HG03565 (cell line): Measurements from ENCODE around the gene TEKT1.
"Not testable (repeated sequence)": the region's sequence is repeated elsewhere in the genome, so short reads cannot be mapped to it uniquely, and the experiment has no call there.

ENCODE experiments used
- ATAC-seq: cut with Tn5 transposase; IDR thresholded peaks from one replicate; pipeline ENCODE4 v1.9.1; 2021; ENCODE audit warnings: mild to moderate bottlenecking, moderate library complexity; ENCODE audit not compliant: unreplicated experiment

Gene TEKT1

DNA sequence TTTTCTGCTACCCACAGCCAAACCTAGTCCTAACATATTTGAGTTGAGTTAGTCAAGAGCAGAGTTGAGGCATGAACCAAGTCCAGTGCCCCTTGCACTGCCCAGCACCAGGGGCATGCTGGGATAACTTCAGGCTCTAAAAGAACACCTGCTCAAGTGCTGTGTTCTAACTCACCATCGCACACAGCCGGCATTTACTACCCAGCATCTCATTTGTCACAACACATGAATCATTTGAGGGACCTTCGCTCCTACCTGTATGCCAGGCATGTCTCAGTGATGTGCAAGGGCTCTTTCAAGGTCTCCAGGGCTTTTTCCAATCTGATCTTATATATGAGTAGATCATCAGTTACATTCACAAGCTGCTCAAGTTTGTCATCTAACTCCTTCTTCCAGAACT lies 12.6 kb downstream of the TEKT1 start:
- ATAC-seq, result no peak

DNA sequence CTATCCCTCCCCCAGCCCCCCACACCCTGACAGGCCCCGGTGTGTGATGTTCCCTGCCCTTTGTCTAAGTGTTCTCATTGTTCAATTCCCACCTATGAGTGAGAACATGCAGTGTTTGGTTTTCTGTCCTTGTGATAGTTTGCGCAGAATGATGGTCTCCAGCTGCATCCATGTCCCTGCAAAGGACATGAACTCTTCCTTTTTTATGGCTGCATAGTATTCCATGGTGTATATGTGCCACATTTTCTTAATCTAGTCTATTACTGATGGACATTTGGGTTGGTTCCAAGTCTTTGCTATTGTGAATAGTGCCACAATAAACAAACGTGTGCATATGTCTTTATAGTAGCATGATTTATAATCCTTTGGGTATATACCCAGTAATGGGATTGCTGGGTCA lies 15.2 kb downstream of the TEKT1 start:
- not testable (repeated sequence) for ATAC-seq

DNA sequence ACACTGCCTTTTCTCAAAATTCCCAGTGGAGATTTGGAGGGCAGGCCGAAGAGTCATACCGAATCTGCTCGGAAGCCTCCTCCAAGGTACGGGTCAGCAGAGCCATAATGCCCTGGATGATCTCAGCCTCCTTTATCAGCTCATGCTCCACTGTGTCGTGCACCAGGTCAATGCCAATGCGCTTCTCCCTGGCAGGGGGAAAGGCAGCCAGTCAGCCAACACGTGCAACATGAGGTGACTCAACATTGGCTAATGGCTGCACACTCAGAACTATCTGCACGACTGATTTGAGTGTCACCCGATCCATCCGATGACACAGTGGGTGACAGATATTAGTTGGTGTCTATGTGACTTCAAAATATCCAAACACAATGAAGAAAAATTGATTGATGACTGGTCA lies 15.8 kb downstream of the TEKT1 start:
- ATAC-seq, result no peak

DNA sequence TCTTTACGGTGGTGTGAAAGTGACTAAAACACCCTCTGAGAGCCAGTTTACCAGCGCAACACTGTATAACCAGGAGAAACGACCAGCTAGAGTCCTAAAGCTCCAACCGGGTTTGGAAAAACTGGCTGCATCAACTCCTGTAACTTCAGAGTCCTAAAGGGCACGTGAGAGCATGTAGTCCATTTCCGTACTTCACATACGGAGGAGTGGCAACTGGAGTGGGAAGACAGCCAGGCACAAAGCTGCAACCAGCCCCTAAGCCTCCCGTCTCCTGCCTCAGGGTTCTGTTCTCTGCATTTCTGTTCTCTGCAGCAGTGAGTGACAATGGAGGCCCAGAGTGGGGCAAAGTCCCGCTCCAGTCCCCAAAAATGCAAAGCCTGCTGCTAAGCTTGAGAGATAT lies 19.2 kb downstream of the TEKT1 start:
- no peak for ATAC-seq

DNA sequence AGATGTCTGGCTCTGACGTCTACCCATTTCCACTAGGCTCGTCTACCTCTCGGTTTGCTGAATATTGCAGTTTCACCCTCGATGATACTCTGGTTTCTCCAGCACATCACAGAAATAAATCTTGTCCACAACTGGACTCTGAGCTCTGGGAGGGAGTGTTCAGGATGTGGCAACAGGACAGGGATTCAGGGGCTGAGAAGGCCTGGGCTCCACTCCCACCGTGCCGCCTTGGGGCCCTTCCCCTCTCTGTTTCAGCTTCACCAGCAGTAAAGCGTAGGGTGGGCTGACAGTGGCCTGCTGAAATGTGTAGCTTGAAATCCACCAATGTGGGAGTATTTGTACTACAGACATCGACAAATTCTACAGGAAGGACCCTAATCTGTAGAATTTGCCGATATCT lies 20.0 kb downstream of the TEKT1 start:
- no peak for ATAC-seq

DNA sequence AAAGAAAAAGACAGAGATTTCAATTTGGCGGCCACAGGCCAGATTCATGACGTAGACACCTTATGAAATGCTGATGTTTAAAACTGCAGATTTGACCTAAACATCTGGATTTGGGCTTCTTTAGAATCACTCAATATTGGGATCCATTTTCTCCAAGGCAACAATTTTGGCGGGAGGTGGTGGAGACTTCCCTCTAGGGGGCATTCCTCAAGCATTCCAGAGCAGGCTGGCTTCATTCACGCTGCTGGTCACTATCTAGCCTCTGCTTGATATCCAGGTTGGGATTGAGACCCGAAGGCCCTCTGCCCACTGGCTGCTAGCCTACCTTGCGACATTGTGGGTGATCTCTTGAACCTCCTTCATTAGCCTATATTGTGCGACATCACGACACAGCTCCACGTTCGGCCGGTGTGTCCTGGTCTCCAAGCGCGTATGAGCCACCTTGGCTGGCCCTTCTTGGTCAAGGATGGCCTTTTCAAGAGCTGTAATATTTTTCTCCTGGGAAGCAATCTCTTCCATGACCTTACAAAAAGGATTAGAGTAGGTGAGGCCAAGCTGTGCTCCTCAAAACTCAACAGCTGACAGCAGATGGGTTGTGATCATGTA lies 31.0 kb downstream of the TEKT1 start:
- no peak for ATAC-seq

DNA sequence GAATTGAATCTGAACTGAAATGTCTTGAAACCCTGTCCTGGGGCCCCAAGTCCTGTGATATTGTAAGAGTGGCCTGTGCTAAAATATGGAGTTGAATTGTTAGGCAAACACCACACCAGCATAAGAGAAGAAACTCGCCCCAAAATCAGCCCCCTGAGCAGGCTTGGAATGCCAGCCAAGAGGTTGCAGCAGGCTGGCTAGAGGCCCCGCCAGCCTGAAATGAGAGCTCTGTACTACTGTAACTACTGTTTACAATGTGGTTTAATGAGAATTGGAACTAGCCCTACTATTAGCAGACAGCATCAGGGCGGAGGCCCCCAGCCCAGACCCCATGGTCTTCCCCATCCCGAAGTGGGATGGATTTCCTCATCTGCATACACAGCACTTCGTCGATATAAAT lies 31.8 kb downstream of the TEKT1 start:
- ATAC-seq, result no peak

DNA sequence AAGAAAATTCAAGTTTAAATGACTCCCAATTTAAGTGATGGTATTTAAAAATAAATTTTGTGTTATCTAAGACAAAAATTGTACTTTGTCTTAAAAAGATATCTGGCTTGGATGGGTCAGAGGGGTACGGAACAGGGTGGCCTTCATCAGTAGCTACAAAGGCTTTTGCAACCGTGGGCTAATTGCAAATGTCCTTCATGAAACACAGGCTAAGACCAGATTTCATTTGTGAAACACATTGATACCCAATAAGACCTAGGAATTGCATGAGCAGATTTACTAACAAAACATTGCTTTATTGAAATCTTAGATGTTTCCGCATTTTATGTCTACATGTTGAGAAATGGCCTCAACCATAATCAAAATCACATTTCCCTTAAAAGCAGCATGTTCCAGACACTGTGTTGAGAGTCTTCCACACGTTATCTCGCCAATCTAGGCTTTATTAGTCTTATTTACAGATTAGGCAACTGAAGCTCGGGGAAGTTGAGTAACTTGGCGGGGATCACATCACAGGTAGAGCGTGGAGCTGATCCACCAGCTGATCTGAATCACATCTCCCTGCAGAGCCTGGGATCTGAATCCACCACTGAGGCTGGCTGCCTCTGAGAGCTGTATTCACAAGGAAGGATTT lies 33.7 kb downstream of the TEKT1 start:
- no peak for ATAC-seq

DNA sequence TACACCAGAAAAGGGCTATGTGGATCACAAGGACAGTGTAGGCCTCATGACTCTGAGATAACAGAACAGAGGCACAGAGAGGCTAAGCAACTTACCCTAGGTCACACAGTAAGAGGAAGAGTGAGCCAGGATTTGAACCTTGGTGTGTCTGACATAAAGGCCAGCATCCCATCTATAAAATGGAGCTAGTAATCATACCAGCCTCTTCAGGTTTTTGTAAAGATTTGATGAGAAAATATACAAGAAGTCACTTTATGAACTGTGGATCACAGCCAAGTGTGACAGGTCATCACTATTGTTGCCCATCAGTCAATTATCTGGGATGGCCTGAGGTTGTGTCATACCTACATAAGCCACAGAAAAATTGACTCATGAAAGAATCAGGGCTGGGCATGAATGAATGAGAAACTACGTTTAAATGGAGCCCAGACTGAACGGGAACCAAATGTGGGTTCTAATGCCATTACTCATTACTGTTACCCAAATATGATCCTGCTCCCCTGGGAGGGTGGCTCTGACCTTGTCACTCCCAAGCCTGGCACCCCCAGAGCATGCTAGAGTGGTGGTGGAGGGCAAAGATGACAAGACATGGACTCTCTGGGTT lies 34.5 kb downstream of the TEKT1 start:
- ATAC-seq, result no peak

DNA sequence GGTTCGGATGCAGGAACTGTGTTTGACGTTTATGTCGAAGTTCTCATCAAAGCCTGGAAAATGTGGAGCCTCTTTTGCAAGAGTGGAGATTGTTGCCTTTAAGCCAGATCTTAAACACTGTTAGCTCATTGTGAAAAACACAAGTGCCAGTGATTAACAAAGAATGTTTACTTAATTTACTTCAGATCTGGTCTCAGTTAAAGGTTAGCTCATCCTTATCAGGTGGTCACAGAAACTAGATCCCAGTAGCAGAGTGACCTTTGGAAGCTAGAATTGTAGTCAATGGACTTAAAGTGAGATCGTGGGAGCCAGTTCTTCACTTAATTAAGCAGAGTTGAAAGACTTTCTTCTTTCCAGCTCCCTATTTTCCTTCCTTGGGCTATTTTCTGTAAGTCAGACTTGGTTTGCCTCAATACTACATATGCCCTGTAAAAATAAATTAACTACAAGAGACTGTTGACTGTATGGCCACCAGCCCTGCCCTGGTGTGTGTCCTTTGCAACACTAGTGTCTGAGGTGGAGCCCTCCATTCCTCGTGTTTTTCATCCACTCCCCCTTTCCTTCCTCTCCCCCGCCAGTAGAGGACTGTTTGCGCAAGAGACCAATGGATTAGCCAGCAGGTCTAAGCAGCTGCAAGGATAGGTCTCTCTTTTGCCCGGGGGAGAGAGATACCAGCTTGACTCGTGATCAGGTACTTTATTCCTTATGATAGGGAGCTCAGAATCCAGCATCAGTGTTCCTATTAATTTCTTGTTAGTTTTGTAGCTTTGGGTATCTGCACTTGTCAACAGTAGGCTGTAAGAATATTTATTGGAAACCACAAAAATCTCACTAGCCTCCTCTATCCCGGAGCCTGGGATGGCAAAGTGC lies 35.3 kb downstream of the TEKT1 start:
- no peak for ATAC-seq

DNA sequence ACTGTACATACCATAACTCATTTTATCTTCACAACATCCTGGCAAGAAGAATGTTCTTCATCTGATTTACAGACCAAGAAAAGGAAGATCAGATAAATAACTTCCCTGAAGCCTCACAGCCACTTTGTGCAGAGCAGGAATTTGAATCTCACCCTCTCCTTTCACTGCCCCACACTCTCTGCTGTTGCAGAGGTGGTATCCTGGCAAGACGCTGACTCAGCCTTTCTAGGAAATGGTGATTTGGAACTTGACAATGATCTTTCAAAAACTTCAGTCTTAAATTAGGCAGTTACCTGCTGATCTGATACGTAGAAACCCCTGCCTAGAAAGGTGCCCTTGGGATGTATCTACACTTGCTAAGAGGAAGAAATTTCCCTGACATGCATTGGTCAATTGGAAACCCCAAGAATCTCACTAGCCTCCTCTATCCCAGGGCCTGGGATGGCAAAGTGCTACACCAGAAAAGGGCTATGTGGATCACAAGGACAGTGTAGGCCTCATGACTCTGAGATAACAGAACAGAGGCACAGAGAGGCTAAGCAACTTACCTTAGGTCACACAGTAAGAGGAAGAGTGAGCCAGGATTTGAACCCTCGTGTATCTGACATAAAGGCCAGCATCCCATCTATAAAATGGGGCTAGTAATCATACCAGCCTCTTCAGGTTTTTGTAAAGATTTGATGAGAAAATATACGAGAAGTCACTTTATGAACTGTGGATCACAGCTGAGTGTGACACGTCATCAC lies 37.6 kb downstream of the TEKT1 start:
- no peak for ATAC-seq

DNA sequence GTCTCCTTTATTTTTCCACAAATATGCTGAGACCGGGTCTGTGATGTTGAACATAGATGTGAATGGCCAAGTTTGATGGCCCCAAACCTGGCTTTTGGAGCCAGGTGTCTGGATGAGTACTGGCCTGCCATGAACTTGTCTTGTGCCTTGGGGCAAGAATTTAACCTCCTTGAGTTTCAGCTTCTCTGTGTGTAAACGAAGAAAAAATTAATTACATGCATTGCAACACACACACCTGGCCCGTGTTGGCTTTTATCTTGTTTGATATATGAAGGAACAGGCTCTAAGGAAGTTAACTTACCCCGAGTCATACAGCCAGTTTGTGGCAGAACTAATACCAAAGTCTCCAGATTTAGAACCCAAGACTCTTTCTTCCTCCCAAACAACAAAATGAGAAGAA lies 42.4 kb downstream of the TEKT1 start:
- no peak for ATAC-seq

DNA sequence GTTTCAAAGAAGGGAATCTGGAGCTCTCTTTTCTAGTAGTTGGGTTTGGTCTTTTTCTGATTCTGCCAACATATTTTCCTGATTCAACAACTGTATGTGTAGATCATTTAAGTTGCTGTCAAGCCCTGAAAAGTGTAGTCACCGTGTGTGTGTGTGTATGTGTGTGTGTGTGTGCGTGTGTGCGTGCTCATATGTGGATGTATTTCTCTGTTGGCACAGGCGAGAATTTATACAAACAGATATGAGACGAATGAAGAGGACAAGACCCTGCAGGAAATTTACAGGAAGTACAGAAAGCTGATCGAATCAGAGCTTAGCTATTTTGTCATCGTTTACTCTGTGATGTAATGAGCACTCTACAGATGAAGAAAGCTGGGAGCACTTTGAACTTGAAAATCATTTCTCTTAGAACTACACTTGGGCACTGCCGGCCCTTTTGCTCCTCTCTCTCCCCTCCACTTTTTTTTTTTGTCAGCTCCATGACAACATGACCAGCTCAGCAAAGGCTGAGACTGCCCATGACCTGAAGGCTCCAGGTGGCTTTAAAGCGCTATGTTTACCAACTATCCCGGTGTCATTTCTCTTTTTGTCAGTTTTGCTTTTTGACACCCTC lies 44.3 kb downstream of the TEKT1 start:
- ATAC-seq, result no peak

DNA sequence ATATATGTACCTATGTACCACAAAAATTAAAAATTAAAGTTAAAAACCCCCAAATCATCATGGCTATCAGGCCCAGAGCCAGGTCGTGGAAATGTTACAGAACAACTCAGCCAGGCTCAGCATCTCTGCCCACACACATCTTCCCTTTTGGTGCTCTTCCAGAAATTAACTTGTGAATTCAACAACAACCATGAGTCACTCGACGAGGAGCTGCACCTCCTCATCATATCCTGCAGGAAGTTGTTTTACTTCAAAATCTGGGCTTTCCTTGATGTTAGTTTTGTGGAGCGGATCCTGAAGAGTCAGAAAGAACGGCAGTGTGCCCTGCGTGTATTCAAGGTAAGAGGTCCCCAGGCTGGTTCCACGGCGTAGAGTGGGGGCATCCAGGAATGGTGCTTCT lies 44.9 kb downstream of the TEKT1 start:
- ATAC-seq, result no peak

DNA sequence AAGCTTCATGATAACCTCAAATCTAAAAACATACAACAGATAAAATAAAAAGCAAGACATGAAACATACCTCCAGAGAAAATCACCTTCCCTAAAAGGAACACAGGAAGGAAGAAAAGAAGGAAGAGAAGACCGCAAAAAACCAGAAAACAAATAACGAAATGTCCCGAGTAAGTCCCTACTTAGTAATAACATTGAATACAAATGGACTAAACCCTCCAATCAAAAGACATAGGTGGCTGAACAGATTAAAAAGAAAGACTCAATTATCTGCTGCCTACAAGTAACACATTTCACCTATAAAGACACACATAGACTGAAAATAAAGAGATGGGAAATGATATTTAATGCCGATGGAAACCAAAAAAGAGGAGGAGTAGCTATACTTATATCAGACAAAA lies 49.3 kb downstream of the TEKT1 start:
- ATAC-seq, result no peak

DNA sequence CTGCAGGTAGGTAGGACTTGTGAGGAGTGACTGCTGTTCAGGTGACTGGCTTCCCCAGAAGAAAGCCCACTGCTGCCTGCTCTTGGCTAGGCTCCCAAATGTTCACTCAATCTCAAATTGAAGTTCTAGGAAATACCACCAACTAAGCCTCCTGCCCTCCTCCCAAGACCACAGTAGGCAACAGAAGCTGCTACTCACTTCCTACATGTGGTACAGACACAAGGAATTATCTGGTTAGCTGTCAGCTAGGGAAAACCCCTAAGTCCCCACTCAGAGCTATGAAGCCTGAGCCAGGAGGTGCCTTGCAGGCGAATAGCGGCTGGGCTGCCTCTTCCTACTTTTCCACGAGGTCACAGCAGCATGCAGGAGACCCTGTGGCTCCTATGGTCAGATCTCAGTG lies 50.6 kb downstream of the TEKT1 start:
- ATAC-seq, result no peak

DNA sequence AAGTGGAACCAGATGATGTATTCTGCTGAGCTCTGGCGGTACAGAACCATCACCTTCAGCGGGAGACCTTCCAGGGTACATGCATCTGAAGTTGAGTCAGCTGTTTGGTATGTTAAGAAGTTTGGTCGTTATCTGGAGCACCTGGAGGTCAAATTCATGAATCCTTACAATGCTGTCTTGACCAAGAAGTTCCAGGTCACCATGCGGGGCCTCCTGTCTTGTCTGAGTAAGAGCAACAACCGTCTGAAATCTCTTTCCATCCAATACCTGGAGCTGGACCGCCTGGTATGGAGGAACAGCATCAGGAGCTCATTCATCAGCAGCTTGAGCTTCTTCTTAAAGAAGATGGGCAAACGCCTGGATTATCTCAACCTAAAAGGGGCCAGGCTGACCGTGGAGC lies 51.5 kb downstream of the TEKT1 start:
- ATAC-seq, result no peak

DNA sequence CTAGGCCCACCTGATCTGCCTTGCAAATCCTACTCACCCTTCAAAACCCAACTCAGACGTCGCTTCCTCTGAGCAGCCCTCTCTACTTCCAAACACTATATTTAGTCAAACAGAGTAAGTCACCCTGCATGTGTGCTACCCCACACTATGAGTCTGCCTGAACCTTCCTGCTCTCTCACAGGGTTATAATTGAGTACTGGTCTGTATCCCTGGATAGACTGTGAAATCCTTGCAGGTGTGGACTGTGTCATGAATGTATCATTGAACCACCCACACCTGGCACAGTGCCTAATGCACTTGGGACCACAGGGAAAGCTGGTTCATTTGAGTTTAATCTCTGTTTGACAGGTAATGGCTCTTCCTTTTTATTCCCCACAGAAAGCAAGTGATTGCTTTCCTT lies 52.1 kb downstream of the TEKT1 start:
- ATAC-seq, result no peak

DNA sequence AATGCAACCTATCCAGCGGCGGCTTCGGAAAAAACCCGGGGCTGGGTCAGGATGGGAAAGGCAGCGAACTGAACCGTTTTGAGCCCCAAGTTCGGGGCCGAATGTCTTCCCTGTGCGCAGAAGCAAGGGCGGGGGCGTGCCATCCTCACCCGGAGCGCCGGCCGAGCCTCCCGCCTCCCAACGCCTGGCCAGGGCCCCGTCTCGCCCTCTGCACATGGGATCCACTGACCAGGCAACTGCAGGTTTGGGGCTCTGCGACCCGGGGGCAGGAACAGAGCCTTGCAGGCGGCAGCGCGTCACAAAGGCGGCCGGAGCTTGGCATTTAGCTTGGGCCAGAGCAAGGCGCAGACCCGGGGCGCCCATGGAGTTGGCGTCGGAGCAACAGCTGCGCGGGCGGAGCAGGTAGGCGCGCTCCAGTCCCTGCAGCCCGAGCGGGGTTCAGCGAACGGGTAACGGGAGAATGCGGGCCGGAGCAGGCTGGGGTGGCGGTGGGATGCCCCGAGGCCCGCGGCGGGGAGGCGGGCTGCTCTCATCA lies 55.6 kb downstream of the TEKT1 start, which contains the start of gene FBXO39:
Gene FBXO39 (plus strand): TSS at position 345 of the 535 bp plus-strand sequence. CDS start 3,654 bp downstream, outside the sequence.
- ATAC-seq, result no peak

DNA sequence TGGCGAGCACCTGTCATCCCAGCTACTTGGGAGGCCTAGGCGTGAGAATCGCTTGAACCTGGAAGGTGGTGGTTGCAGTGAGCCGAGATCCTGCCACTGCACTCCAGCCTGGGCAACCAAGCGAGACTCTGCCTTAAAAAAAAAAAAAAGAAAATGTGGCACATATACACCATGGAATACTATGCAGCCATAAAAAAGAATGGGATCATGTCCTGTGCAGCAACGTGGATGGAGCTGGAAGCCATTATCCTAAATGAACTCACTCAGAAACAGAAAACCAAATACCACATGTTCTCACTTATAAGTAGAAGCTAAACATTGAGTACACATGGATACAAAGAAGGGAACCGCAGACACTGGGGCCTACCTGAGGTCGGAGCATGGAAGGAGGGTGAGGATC lies 56.6 kb downstream of the TEKT1 start:
- not testable (repeated sequence) for ATAC-seq
